ENCODE measurements around the gene B3GAT2. TPM values are rescaled to one million over a fixed set of nuclear protein-coding genes. Genes with fewer than 3 reads are reported as not detected.

The B3GAT2 gene
- total and polyA plus RNA-seq, 2 experiments from 2014 or later: 0.92 to 1.3 TPM

- no peak for TF ChIP-seq CTCF (IDR thresholded peaks at IDR 0.05; ENCODE audit: low read depth, low read length)
- H3K27ac ChIP-seq: no peak overlapping the region
Measured at GRCh38 chr6:70849348-70850069, 107.4 kb downstream of the B3GAT2 start.

DNA sequence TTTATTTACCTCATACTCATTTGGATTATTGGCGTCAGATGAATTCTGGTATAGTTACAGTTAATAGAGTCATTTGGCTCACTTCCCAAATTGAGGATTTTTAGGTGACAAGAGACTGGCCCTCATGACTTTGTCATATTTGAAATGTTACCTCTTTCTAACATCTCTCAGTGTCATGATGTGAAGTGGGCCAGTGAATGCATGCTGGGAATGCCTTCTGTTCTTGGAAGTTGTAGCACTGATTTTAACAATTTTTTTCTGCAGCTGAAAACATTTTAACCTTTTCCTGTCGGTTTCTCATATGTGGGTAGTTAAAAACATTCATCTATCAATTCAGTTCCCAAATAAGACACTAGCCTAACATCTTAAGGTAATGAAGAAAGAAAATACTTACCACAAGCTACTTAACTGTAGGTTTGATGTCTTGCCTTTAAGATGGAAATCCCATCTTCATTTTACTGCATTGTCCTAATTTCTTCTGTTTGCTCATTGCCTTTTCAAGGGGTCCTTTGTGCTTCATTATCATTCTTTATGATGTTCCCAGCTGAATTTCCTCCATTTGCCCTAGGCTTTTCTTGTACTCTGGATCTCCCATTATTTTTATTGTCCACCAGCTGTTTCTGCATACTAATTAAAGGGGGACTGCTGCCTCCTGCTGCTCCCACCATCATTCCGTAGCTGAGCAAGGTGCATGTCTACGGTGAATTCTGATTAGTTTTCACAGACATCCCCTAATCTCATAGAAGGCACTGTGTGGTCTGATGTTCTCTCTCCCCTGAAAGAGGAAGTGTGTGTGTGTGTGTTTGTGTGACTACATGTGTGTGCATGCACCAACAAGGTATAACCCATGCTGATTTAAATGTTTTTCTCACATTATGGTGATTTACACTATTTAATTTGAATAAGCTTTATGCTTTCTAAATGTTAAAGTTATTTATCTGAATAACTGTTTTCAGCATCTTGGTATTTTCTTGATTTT, 109.5 kb downstream of the B3GAT2 start:
- H3K27me3 ChIP-seq: no peaks in the 10 kb centered on the region
- no peaks in the 10 kb centered on the region for H3K4me1 ChIP-seq (ENCODE audit: low read depth)
- H3K9me3 ChIP-seq (ENCODE audit: low read depth): no peaks in the 10 kb centered on the region
- H3K36me3 ChIP-seq: no peaks in the 10 kb centered on the region
- no peak for DNase-seq (ENCODE audit: low read depth in 1 of 2, low spot score in 1 of 2)
- H3K4me3 ChIP-seq: no peak overlapping the region
- TF ChIP-seq CTCF (IDR thresholded peaks at IDR 0.05; ENCODE audit: low read depth, low read length): no peak
- no peak overlapping the region for H3K27ac ChIP-seq

More at GRCh38 chr6:70849348-70850069, 107.4 kb downstream of the B3GAT2 start:
- Histone ChIP-seq H3K36me3 (no peaks in the 10 kb centered on the region), H3K4me3 (no peak overlapping the region), H3K9me3 (ENCODE audit: low read depth) (no peaks in the 10 kb centered on the region), H3K27me3 (no peaks in the 10 kb centered on the region), H3K4me1 (ENCODE audit: low read depth) (no peaks in the 10 kb centered on the region)
- DNase-seq (ENCODE audit: low read depth in 1 of 2, low spot score in 1 of 2): no peak

DNA sequence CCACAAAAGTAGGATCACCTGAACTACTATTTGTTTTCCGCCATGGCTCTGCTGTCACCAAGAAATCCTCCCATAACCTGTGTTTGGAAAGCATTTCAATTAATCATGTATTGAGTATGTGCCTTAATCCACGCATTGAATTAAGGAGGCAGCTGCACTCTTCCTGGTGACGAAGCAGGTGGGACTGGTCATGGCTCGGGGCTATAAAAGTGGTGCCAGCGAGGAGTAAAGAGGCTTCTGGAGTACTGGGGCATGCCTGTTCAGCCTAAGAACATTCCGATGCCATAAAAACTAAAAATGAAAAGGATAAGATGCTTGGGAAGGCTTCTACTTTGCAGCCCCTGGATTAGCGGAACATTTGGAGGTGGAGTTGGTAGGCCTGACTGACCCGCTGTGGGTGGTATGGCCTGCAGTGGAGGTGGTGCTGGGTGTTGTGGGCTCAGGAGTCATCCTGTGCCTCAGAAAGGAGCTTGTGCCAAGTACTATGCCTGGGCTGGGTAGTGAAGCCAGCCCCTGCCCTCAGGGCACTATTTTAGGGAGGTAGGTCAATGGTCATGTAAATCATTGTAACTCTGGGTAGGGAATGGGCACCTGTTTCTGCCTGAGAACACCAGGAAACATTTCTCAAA, 110.5 kb downstream of the B3GAT2 start:
- no peak overlapping the region for H3K4me3 ChIP-seq
- no peak for TF ChIP-seq CTCF (IDR thresholded peaks at IDR 0.05; ENCODE audit: low read depth, low read length)
- H3K27ac ChIP-seq: no peak overlapping the region
- no peak for DNase-seq (ENCODE audit: low read depth in 1 of 2, low spot score in 1 of 2)
- no peaks in the 10 kb centered on the region for H3K4me1 ChIP-seq (ENCODE audit: low read depth)
- H3K27me3 ChIP-seq: no peaks in the 10 kb centered on the region
- no peaks in the 10 kb centered on the region for H3K9me3 ChIP-seq (ENCODE audit: low read depth)
- H3K36me3 ChIP-seq: no peaks in the 10 kb centered on the region

- Histone ChIP-seq H3K4me3 (no peak overlapping the region), H3K4me1 (ENCODE audit: low read depth) (no peaks in the 10 kb centered on the region), H3K27me3 (no peaks in the 10 kb centered on the region), H3K9me3 (ENCODE audit: low read depth) (no peaks in the 10 kb centered on the region), H3K27ac (no peak overlapping the region), H3K36me3 (no peaks in the 10 kb centered on the region)
- no peak for DNase-seq (ENCODE audit: low read depth in 1 of 2, low spot score in 1 of 2)
- TF ChIP-seq CTCF (IDR thresholded peaks at IDR 0.05; ENCODE audit: low read depth, low read length): no peak
Measured at GRCh38 chr6:70844301-70844700, 112.6 kb downstream of the B3GAT2 start.

GRCh38 chr6:70843328-70843918, 113.4 kb downstream of the B3GAT2 start:
- Histone ChIP-seq H3K27me3 (no peaks in the 10 kb centered on the region), H3K36me3 (no peaks in the 10 kb centered on the region), H3K27ac (no peak overlapping the region), H3K4me3 (no peak overlapping the region), H3K4me1 (ENCODE audit: low read depth) (no peaks in the 10 kb centered on the region), H3K9me3 (ENCODE audit: low read depth) (no peaks in the 10 kb centered on the region)
- no peak for TF ChIP-seq CTCF (IDR thresholded peaks at IDR 0.05; ENCODE audit: low read depth, low read length)
- no peak for DNase-seq (ENCODE audit: low read depth in 1 of 2, low spot score in 1 of 2)

Data from cardiac muscle cell (in vitro differentiated cells and primary cell).